C4-2B (cell line): ENCODE results near the gene IKBKG.
"Not testable (repeated sequence)": the region's sequence is repeated elsewhere in the genome, so short reads cannot be mapped to it uniquely, and the experiment has no call there.

ENCODE experiments used
- H3K27ac ChIP-seq: fragments of 450-650 bp; 2 replicates; pipeline ENCODE4 v1.5.1; 2017
- ZFX ChIP-seq: fragments of 450-650 bp; IDR thresholded peaks from 2 replicates; pipeline ENCODE4 v1.6.1; 2017
- TF ChIP-seq, protein P1 (sequence below): fragments of 450-650 bp; conservative IDR thresholded peaks from 2 replicates; pipeline ENCODE4 v1.5.1; 2017; ENCODE audit warnings: mild to moderate bottlenecking

Gene IKBKG

DNA sequence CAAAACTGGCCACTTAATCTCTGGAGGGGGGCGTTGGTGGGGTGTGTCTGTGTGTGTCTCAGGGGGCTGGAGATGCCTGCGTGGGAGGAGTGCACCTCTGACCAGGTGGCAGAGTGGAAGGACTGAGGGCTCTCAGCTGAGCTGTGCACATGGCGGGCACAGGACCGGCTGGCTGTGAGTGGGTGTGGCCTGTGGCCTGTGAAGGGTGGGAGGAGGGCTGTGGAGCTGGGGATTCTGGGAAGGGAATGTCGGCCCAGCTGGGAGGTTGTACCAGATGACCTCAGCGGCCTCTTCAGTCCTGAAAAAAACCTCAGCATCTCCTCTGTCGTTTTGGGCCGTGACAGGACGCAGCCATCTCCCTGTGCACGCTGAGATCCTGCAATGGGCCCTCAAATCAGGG lies 14.9 kb downstream of the IKBKG start:
- not testable (repeated sequence) for H3K27ac ChIP-seq

DNA sequence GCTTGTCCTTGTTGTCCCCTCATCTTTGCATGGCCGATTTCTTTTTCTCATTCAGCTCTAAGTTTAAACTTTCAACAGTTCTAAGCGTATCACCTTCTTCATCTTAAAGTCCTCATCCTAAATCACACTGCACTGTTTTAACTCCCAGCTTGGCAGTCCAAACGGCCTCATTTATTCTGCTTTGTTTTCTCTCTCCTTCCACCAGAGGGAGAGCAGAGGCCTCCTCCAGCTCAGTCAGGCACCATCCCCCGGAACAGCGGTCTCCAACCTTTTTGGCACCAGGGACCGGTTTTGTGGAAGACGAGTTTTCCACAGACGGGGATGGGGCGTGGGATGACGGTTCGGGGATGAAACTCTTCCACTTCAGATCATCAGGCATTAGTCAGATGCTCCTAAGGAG lies 22.9 kb downstream of the IKBKG start:
- not testable (repeated sequence) for H3K27ac ChIP-seq

DNA sequence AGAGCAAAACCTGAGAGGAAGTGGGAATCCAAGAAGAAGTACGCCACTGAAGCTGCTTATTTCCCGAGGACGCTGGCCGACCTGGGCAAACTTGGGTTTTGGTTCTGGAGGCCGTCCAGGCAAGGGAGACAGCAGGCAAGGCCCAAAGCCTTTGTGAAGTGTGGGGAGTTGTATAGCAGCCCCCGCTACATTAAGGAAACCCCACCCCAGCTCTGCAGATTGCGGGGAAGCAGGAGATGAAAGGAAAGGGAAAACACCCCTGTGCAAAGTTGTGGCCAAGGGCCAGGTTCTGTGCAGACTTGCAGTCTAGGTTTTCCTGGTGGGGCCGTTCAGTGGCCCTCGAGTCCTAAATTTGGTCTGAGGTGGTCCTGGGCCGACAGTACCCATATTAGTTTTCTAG lies 25.6 kb downstream of the IKBKG start:
- not testable (repeated sequence) for H3K27ac ChIP-seq

DNA sequence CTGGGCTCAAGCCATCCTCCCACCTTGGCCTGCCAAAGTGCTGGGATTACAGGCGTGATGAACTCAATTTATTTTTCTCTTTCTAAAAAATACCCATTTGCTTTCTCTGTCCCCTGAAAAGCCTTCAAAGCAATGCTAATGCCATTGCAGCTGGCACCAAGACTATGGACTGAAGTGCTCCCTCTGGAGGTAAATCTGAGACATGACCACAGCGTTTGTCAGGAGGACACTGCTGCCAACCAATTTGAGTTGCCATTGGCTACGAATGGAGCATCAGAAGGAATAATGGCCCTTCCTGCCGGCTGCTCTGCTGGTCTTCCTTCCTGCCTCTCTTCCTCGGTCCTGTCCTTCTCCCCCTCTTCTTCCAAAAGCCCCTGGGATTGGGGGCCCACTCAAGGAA lies 27.7 kb downstream of the IKBKG start:
- H3K27ac ChIP-seq = not testable (repeated sequence)

DNA sequence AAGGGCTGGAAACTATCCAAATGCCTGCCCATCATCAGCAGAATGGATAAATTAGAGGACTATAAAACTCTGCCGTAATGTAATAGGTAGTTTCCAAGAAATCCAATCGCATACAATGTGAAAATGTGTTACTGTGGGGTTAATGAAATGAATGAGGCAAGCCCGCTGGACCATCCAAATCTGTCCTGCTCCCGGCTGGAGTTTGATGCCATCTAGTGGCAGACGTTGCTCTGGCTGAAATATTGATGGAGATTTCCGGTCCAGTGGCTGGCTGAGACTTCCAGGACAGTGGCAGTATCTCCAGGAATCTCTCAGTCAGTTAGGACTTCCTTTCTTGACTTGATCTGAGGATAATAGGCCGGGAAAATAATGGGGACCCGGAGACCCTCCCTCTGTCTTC lies 35.6 kb downstream of the IKBKG start:
- H3K27ac ChIP-seq = not testable (repeated sequence)

DNA sequence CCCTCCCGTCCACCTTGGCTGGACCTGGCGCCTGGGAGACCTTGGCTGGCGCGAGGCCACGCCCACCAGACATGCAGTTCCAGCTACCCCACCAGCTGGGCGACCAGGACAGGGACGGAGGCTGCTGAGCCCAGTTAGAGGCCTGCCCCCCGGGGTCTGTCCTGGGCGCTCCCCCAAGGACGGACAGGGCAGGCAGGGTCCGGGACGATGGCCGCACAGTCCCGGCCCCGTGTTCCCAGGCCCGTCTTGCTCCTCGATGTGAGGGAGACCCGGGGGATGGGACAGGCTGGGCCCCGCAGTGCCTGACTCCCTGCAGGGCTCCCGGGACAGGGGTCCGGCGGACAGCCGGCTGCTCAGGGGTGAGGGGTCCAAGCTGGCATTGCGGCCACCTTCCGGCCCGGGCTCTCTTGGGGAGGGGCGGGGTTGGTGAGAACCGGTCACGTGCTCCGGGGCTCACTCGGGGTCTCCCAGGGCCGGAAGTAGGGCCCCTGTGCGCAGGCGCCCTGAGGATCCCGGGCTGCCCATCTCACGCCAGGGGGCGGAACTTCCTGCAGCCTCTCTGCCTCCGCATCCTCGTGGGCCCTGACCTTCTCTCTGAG lies 37.3 kb downstream of the IKBKG start, which contains the start of gene CTAG1A:
TSS of gene CTAG1A (plus strand) at position 549 of the 599 bp plus-strand sequence. CDS start 74 bp downstream, outside the sequence.
- not testable (repeated sequence) for H3K27ac ChIP-seq

DNA sequence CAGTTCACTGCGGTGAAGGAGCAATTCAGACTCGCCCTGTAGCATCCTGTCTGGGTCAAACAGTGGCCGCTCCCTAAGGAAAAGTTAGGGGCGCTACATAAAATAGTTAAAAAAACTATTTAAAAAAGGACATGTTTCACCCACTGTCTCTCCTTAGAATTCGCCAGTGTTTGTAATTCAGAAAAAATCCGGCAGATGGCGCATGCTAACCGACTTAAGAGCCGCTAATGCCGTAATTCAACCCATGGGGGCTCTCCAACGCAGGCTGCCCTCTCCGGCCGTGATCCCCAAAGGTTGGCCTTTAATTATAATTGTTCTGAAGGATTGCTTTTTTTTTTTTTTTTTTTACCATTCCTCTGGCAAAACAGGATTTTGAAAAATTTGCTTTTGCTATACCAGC lies 43.0 kb downstream of the IKBKG start:
- H3K27ac ChIP-seq = not testable (repeated sequence)

DNA sequence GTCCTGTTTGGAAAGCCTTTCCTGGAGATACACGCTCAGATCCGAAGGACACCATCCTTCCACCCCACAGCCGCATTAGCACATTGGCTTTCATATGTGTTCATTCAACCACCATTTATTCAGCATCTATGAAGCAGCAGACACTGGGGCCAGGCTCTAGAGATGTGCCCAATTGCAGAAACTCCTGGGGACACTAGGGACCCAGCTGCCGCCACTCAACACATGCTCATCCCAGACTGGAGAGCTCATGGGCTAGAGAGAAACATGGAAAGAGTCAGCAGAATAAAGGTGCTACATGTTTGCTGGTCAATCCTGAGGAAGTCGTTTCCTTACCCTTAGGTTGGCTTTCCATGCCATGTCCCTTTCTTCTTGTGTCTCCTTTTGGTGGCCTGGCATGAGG lies 45.1 kb downstream of the IKBKG start:
- H3K27ac ChIP-seq = no peak overlapping the region
- TF ChIP-seq, protein P1, sequence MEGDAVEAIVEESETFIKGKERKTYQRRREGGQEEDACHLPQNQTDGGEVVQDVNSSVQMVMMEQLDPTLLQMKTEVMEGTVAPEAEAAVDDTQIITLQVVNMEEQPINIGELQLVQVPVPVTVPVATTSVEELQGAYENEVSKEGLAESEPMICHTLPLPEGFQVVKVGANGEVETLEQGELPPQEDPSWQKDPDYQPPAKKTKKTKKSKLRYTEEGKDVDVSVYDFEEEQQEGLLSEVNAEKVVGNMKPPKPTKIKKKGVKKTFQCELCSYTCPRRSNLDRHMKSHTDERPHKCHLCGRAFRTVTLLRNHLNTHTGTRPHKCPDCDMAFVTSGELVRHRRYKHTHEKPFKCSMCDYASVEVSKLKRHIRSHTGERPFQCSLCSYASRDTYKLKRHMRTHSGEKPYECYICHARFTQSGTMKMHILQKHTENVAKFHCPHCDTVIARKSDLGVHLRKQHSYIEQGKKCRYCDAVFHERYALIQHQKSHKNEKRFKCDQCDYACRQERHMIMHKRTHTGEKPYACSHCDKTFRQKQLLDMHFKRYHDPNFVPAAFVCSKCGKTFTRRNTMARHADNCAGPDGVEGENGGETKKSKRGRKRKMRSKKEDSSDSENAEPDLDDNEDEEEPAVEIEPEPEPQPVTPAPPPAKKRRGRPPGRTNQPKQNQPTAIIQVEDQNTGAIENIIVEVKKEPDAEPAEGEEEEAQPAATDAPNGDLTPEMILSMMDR = no peak
- TF ChIP-seq ZFX = no peak

DNA sequence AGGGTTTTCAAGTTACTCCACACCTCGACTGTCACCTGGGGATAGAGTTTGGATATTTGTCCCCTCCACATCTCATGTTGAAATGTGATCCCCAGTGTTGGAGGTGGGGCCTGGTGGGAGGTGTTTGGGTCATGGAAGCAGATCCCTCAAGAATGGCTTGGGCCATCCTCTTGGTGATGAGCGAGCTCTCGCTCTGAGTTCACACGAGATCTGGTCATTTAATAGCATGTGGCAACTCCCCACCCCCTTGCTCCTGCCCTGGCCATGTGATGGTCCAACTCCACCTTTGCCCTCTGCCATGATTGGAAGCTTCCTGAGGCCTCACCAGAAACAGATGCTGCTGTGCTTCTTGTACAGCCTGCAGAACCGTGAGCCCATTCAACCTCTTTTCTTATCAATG lies 45.8 kb downstream of the IKBKG start:
- no peak for TF ChIP-seq ZFX
- TF ChIP-seq, protein P1 = no peak

DNA sequence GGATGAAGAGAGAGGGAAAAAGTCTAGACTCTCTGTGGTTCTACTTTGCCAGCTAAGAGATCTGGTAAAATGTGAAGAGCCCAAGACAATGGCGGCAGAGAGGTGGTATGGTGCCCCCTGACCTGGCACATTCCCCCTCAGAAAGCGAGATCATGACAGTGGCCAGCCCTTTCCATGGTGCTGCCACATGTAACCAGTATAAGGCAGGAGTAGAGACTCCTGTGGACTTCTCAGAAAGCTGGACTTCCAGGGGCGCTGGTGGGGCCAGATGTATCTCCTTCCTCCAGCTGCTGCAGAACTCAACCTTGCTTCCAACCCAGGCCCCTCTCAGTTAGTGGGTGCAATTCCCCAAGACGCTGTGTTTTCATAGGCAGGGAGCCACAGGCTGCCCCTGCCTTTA lies 47.1 kb downstream of the IKBKG start:
- H3K27ac ChIP-seq = no peak overlapping the region
- TF ChIP-seq, protein P1 = no peak
- TF ChIP-seq ZFX = no peak

More for the DNA sequence above, 45.8 kb downstream of the IKBKG start:
- H3K27ac ChIP-seq = no peak overlapping the region

DNA sequence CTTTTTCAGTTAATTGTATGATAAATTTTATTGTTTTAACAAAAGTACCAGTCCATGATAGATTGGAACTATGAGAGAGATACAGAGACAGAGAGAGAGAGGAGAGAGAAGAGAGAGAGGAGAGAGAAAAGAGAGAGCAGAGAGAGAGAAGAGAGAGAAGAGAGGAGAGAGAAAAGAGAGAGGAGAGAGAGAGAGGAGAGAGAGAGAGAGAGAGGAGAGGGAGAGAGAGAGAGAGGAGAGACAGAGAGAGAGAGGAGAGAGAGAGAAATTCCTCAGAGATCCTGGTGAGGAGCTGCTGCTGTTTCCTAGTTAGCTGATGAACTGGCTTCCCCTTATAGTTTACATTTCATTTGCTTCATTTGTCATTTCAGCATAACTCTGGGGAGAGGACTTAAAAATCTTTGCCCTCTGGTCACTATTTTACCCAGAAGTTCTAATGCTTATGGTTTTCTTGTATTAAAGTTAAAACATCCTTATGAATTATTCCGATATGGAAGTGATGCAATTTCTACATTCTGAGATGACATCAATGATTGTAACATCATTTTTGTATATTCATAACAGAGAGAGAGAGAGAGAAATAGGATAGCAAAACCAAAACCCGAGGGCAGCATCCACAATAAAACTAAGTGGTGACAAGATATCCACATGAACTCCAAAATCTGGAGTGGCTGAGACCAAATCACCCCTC lies 48.3 kb downstream of the IKBKG start:
- no peak overlapping the region for H3K27ac ChIP-seq
- no peak for TF ChIP-seq ZFX
- TF ChIP-seq, protein P1 = no peak
